HEK293 (cell line): ENCODE measurements around the gene PLIN5.

Experiments used
- CTCF ChIA-PET: fragments of 350-600 bp; formaldehyde crosslinking; extraction: SDS; loops from one replicate; lab custom pipeline; 2021; ENCODE audit warnings: antibody characterized with exemption; lab: Yijun Ruan, JAX
- POLR2A ChIA-PET: fragments of 300-600 bp; formaldehyde crosslinking; extraction: SDS; loops from one replicate; lab custom pipeline; 2020; ENCODE audit warnings: antibody characterized with exemption, inconsistent platforms; lab: Yijun Ruan, JAX
- H3K27ac ChIP-seq: fragments of 200-500 bp; sonication (Bioruptor generic); 2 replicates; pipeline ENCODE4 v1.5.1; 2014; ENCODE audit warnings: low read depth, low read length, control low read depth, inconsistent platforms; ENCODE audit errors: extremely low read depth
- H3K36me3 ChIP-seq, 2 experiments: fragments of 200-500 bp in 1 of 2; sonication (Bioruptor generic) in 1 of 2; 1 replicate in 1 of 2; 2 replicates in 1 of 2; pipeline ENCODE4 v1.5.1; 2014 to 2017; ENCODE audit warnings: inconsistent platforms in 2 of 2, low read length in 2 of 2; ENCODE audit not compliant: control insufficient read depth in 2 of 2, insufficient read depth in 1 of 2
- H3K4me1 ChIP-seq: fragments of 200-500 bp; sonication (Bioruptor generic); 2 replicates; pipeline ENCODE4 v1.5.1; 2014; ENCODE audit warnings: mild to moderate bottlenecking, low read length, inconsistent platforms; ENCODE audit not compliant: control insufficient read depth, insufficient read depth
- H3K4me3 ChIP-seq: 2 replicates; pipeline ENCODE4 v1.5.1; 2011; ENCODE audit warnings: low read depth, mild to moderate bottlenecking, control low read depth, low read length, moderate library complexity
- H3K9me3 ChIP-seq: fragments of 200-500 bp; sonication (Bioruptor generic); 2 replicates; pipeline ENCODE4 v1.5.1; 2014; ENCODE audit warnings: low read depth, low read length, inconsistent platforms; ENCODE audit not compliant: control insufficient read depth, insufficient read depth
- EGR2 ChIP-seq: fragments of 450-650 bp; formaldehyde crosslinking; IDR thresholded peaks from 2 replicates; pipeline ENCODE4 v1.5.1; 2016; ENCODE audit warnings: low read depth, missing biosample characterization, missing genetic modification characterization
- GLIS1 ChIP-seq: fragments of 450-650 bp; formaldehyde crosslinking; IDR thresholded peaks from 2 replicates; pipeline ENCODE4 v1.5.1; 2016; ENCODE audit warnings: missing biosample characterization, missing genetic modification characterization
- GLIS2 ChIP-seq: fragments of 450-650 bp; formaldehyde crosslinking; IDR thresholded peaks from 2 replicates; pipeline ENCODE4 v1.5.1; 2016; ENCODE audit warnings: missing biosample characterization, missing genetic modification characterization
- KLF16 ChIP-seq: fragments of 450-650 bp; formaldehyde crosslinking; IDR thresholded peaks from 2 replicates; pipeline ENCODE4 v1.5.1; 2017; ENCODE audit warnings: missing biosample characterization, missing genetic modification characterization
- KLF17 ChIP-seq: fragments of 450-650 bp; formaldehyde crosslinking; IDR thresholded peaks from 2 replicates; pipeline ENCODE4 v1.5.1; 2016; ENCODE audit warnings: missing biosample characterization, missing genetic modification characterization
- KLF8 ChIP-seq: fragments of 450-650 bp; formaldehyde crosslinking; IDR thresholded peaks from 2 replicates; pipeline ENCODE4 v1.5.1; 2016; ENCODE audit warnings: missing biosample characterization, missing genetic modification characterization
- PATZ1 ChIP-seq: fragments of 450-650 bp; formaldehyde crosslinking; IDR thresholded peaks from 2 replicates; pipeline ENCODE4 v1.5.1; 2016; ENCODE audit warnings: missing biosample characterization, missing genetic modification characterization
- SP3 ChIP-seq: fragments of 450-650 bp; formaldehyde crosslinking; IDR thresholded peaks from 2 replicates; pipeline ENCODE4 v1.5.1; 2016; ENCODE audit warnings: missing biosample characterization, missing genetic modification characterization
- ZBTB10 ChIP-seq: fragments of 450-650 bp; formaldehyde crosslinking; IDR thresholded peaks from 2 replicates; pipeline ENCODE4 v1.5.1; 2016; ENCODE audit warnings: missing biosample characterization, missing genetic modification characterization
- ZBTB26 ChIP-seq: fragments of 450-650 bp; formaldehyde crosslinking; optimal IDR thresholded peaks from 2 replicates; pipeline ENCODE3; 2016; ENCODE audit warnings: missing biosample characterization, mild to moderate bottlenecking, missing genetic modification characterization
- ZBTB7A ChIP-seq: fragments of 450-650 bp; formaldehyde crosslinking; IDR thresholded peaks from 2 replicates; pipeline ENCODE4 v1.5.1; 2016; ENCODE audit warnings: low read depth, missing biosample characterization, missing genetic modification characterization
- ZFHX2 ChIP-seq: fragments of 450-650 bp; formaldehyde crosslinking; conservative IDR thresholded peaks from 2 replicates; pipeline ENCODE4 v1.5.1; 2016; ENCODE audit warnings: missing biosample characterization, missing genetic modification characterization
- ZIC2 ChIP-seq: fragments of 450-650 bp; formaldehyde crosslinking; IDR thresholded peaks from 2 replicates; pipeline ENCODE4 v1.5.1; 2016; ENCODE audit warnings: missing biosample characterization, missing genetic modification characterization
- ZNF18 ChIP-seq: fragments of 450-650 bp; formaldehyde crosslinking; IDR thresholded peaks from 2 replicates; pipeline ENCODE4 v1.5.1; 2016; ENCODE audit warnings: missing biosample characterization, missing genetic modification characterization
- ZNF2 ChIP-seq: fragments of 450-650 bp; formaldehyde crosslinking; IDR thresholded peaks from 2 replicates; pipeline ENCODE4 v1.5.1; 2016; ENCODE audit warnings: missing biosample characterization, missing genetic modification characterization
- ZNF202 ChIP-seq: fragments of 450-650 bp; formaldehyde crosslinking; IDR thresholded peaks from 2 replicates; pipeline ENCODE4 v1.5.1; 2016; ENCODE audit warnings: missing biosample characterization, missing genetic modification characterization, borderline replicate concordance
- ZNF311 ChIP-seq: fragments of 450-650 bp; formaldehyde crosslinking; IDR thresholded peaks from 2 replicates; pipeline ENCODE4 v1.5.1; 2017; ENCODE audit warnings: missing biosample characterization, missing genetic modification characterization, borderline replicate concordance
- ZNF335 ChIP-seq: fragments of 450-650 bp; formaldehyde crosslinking; conservative IDR thresholded peaks from 2 replicates; pipeline ENCODE4 v1.5.1; 2016; ENCODE audit warnings: missing biosample characterization, missing genetic modification characterization
- ZNF391 ChIP-seq: fragments of 450-650 bp; formaldehyde crosslinking; IDR thresholded peaks from 2 replicates; pipeline ENCODE4 v1.5.1; 2016; ENCODE audit warnings: low read depth, missing biosample characterization, missing genetic modification characterization, borderline replicate concordance
- ZNF398 ChIP-seq: fragments of 450-650 bp; formaldehyde crosslinking; IDR thresholded peaks from 2 replicates; pipeline ENCODE4 v1.5.1; 2017; ENCODE audit warnings: missing biosample characterization, missing genetic modification characterization
- ZNF404 ChIP-seq: fragments of 450-650 bp; formaldehyde crosslinking; IDR thresholded peaks from 2 replicates; pipeline ENCODE4 v1.5.1; 2017; ENCODE audit warnings: missing biosample characterization, missing genetic modification characterization
- ZNF585B ChIP-seq: fragments of 450-650 bp; formaldehyde crosslinking; IDR thresholded peaks from 2 replicates; pipeline ENCODE4 v1.5.1; 2016; ENCODE audit warnings: missing biosample characterization, missing genetic modification characterization
- ZNF639 ChIP-seq: fragments of 450-650 bp; formaldehyde crosslinking; IDR thresholded peaks from 2 replicates; pipeline ENCODE4 v1.5.1; 2016; ENCODE audit warnings: missing biosample characterization, missing genetic modification characterization
- ZXDB ChIP-seq: fragments of 450-650 bp; formaldehyde crosslinking; IDR thresholded peaks from 2 replicates; pipeline ENCODE4 v1.5.1; 2016; ENCODE audit warnings: missing biosample characterization, missing genetic modification characterization

PLIN5 gene

GRCh38 chr19:4581666-4582553, 46.9 kb upstream of the PLIN5 start:
- peak overlapping the region; percentile 24 for H3K4me3 ChIP-seq
- CTCF ChIA-PET, result no interaction called here
- no peaks in the 10 kb centered on the region for H3K9me3 ChIP-seq
- H3K36me3 ChIP-seq, result no peaks in the 10 kb centered on the region
- H3K27ac ChIP-seq, result no peak overlapping the region
- H3K4me1 ChIP-seq, result no peaks in the 10 kb centered on the region; the same call in 1 of the 2 replicates
- POLR2A ChIA-PET, result no interaction called here
- TF ChIP-seq ZBTB10 (tag by site-specific recombination) (peak; percentile 86), ZNF391 (tag by site-specific recombination) (peak; percentile 52; the same call in 1 of the 2 replicates), SP3 (peak; percentile 39; the same call in 1 of the 2 replicates), PATZ1 (tag by site-specific recombination) (peak; percentile 78), ZNF398 (tag by site-specific recombination) (peak; percentile 65), ZNF311 (no peak), ZNF18 (tag by site-specific recombination) (no peak), ZBTB7A (tag by site-specific recombination) (0 out of 2 replicates have a peak, but pooled peaks have one; percentile 68), ZBTB26 (tag by site-specific recombination) (peak; percentile 37), ZNF585B (tag by site-specific recombination) (no peak), ZNF202 (tag by site-specific recombination) (no peak), KLF17 (tag by site-specific recombination) (0 out of 2 replicates have a peak, but pooled peaks have one; percentile 49), GLIS1 (tag by site-specific recombination) (peak; percentile 66), GLIS2 (peak; percentile 74), KLF8 (tag by site-specific recombination) (peak; percentile 47), ZNF639 (0 out of 2 replicates have a peak, but pooled peaks have one; percentile 28), ZNF2 (tag by site-specific recombination) (no peak), ZFHX2 (peak; percentile 39; the same call in 1 of the 2 replicates), ZIC2 (no peak), KLF16 (tag by site-specific recombination) (0 out of 2 replicates have a peak, but pooled peaks have one; percentile 41), EGR2 (tag by site-specific recombination) (peak; percentile 63), ZNF335 (0 out of 2 replicates have a peak, but pooled peaks have one; percentile 11), ZNF404 (tag by site-specific recombination) (no peak), ZXDB (tag by site-specific recombination) (no peak)
